A549 treated with ZK216348 at 1 μM for 4 hours (cell line): Measurements from ENCODE around the gene PWP2. TPM values are rescaled to one million over a fixed set of nuclear protein-coding genes. Genes with fewer than 3 reads are reported as not detected.

Experiments used
- total RNA-seq: library from RNA; stranded (reverse); fragments of 200-300 nt; extraction: Qiagen RNA extraction; gene quantifications from 5 replicates; pipeline ENCODE4 v1.2.3, GENCODE V29; 2022; ENCODE audit warnings: low read depth

The PWP2 gene
- total RNA-seq, result 1.2 to 3.7 TPM (median 2.2 TPM) in 5 replicates

GRCh38 chr21:44107026-44107501 lies at the start of gene PWP2:
PWP2 (plus strand) TSS chr21:44107399; CDS start chr21:44107417, 18 bp downstream.

Other genes starting within 250 kb of the PWP2 start
- 13.8 to 25.8 TPM (median 24.2 TPM) in 5 replicates for gene AGPAT3, start 242.2 kb upstream of the PWP2 start, total RNA-seq
- gene TRAPPC10, start 95.1 kb upstream of the PWP2 start, total RNA-seq, result 16.1 to 20.6 TPM (median 18.2 TPM) in 5 replicates
- 1.2 to 5.5 TPM (median 3.3 TPM) in 5 replicates for gene GATD3, start 26.3 kb downstream of the PWP2 start, total RNA-seq
- gene ICOSLG, start 133.5 kb downstream of the PWP2 start, total RNA-seq, result 2.0 to 3.6 TPM (median 3.2 TPM) in 5 replicates
- gene DNMT3L, start 154.5 kb downstream of the PWP2 start, total RNA-seq, result not detected in 5 replicates
- gene AIRE, start 178.5 kb downstream of the PWP2 start, total RNA-seq, result not detected in 5 replicates
- gene PFKL, start 192.7 kb downstream of the PWP2 start, total RNA-seq, result 27.8 to 61.6 TPM (median 51.6 TPM) in 5 replicates
- gene CFAP410, start 232.0 kb downstream of the PWP2 start, total RNA-seq, result 4.2 to 10.9 TPM (median 8.3 TPM) in 5 replicates
- 4.8 to 9.0 TPM (median 8.0 TPM) in 5 replicates for gene TRPM2, start 246.2 kb downstream of the PWP2 start, total RNA-seq